Right atrium auricular region (tissue), 2 donors: ENCODE data around the gene ADAMTS2. TPM values are rescaled to one million over a fixed set of nuclear protein-coding genes. Genes with fewer than 3 reads are reported as not detected.

Experiments used
- DNase-seq: peaks from one replicate; pipeline ENCODE4 v3.0.0-alpha.2; 2019; ENCODE audit warnings: low spot score
- H3K27ac ChIP-seq, 2 donors: fragments of 200-600 bp; sonication (generic); 1 replicate in 1 of 2; 2 replicates in 1 of 2; pipeline ENCODE4 v1.5.1; 2016 to 2019
- H3K27me3 ChIP-seq, 2 donors: fragments of 200-600 bp; sonication (generic); one replicate each; pipeline versions ENCODE4 v1.5.1 to v1.6.0; 2017 to 2019
- H3K36me3 ChIP-seq: fragments of 200-600 bp; sonication (generic); one replicate; pipeline ENCODE4 v1.5.1; 2016
- H3K4me1 ChIP-seq, 2 donors: fragments of 200-600 bp; sonication (generic); one replicate each; pipeline versions ENCODE4 v1.5.1 to v1.6.0; 2017 to 2019
- H3K4me3 ChIP-seq, 2 donors: fragments of 200-600 bp; sonication (generic); 1 replicate in 1 of 2; 2 replicates in 1 of 2; pipeline ENCODE4 v1.5.1; 2017 to 2019; ENCODE audit warnings: mild to moderate bottlenecking in 1 of 2, moderate library complexity in 1 of 2
- H3K9me3 ChIP-seq, 2 donors: fragments of 200-600 bp; sonication (generic); one replicate each; pipeline ENCODE4 v1.5.1; 2019
- total RNA-seq, 2 donors: library from RNA; depleted of rRNA; stranded (reverse); fragments of >200 nt; gene quantifications; one replicate each; pipeline ENCODE4 v1.1.0, GENCODE V29; 2016
- TF ChIP-seq, protein P1 (sequence below), 2 donors: fragments of 200-600 bp; sonication (generic); IDR thresholded peaks; one replicate each; pipeline ENCODE4 v1.5.1; 2019; ENCODE audit warnings: antibody characterized with exemption in 2 of 2

The ADAMTS2 gene
- total RNA-seq, 2 donors from 2014 or later: 13.6 to 13.7 TPM

- Histone ChIP-seq H3K27me3 (no peaks in the 10 kb centered on the region), H3K4me3 (no peak overlapping the region), H3K27ac (no peak overlapping the region), H3K36me3 (no peaks in the 10 kb centered on the region), H3K4me1 (peaks cover 0 to 5% of the 10 kb centered on the region in 2 donors), H3K9me3 (peaks cover 0 to 6% of the 10 kb centered on the region in 2 donors)
- TF ChIP-seq, protein P1, sequence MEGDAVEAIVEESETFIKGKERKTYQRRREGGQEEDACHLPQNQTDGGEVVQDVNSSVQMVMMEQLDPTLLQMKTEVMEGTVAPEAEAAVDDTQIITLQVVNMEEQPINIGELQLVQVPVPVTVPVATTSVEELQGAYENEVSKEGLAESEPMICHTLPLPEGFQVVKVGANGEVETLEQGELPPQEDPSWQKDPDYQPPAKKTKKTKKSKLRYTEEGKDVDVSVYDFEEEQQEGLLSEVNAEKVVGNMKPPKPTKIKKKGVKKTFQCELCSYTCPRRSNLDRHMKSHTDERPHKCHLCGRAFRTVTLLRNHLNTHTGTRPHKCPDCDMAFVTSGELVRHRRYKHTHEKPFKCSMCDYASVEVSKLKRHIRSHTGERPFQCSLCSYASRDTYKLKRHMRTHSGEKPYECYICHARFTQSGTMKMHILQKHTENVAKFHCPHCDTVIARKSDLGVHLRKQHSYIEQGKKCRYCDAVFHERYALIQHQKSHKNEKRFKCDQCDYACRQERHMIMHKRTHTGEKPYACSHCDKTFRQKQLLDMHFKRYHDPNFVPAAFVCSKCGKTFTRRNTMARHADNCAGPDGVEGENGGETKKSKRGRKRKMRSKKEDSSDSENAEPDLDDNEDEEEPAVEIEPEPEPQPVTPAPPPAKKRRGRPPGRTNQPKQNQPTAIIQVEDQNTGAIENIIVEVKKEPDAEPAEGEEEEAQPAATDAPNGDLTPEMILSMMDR (IDR thresholded peaks at IDR 0.05): no peak
- DNase-seq: no peak
These were observed 15.9 kb upstream of the ADAMTS2 start for GRCh38 chr5:179361037-179361603.

- TF ChIP-seq, protein P1 (IDR thresholded peaks at IDR 0.05): no peak
- no peaks in the 10 kb centered on the region for H3K36me3 ChIP-seq
- peaks cover 0 to 6% of the 10 kb centered on the region in 2 donors for H3K9me3 ChIP-seq
- no peak for DNase-seq
- H3K4me1 ChIP-seq: peaks cover 0 to 7% of the 10 kb centered on the region in 2 donors
- H3K27ac ChIP-seq: no peak overlapping the region
- H3K27me3 ChIP-seq: no peaks in the 10 kb centered on the region
- H3K4me3 ChIP-seq: no peak overlapping the region
These were observed 11.8 kb upstream of the ADAMTS2 start for GRCh38 chr5:179357031-179357430.

DNA sequence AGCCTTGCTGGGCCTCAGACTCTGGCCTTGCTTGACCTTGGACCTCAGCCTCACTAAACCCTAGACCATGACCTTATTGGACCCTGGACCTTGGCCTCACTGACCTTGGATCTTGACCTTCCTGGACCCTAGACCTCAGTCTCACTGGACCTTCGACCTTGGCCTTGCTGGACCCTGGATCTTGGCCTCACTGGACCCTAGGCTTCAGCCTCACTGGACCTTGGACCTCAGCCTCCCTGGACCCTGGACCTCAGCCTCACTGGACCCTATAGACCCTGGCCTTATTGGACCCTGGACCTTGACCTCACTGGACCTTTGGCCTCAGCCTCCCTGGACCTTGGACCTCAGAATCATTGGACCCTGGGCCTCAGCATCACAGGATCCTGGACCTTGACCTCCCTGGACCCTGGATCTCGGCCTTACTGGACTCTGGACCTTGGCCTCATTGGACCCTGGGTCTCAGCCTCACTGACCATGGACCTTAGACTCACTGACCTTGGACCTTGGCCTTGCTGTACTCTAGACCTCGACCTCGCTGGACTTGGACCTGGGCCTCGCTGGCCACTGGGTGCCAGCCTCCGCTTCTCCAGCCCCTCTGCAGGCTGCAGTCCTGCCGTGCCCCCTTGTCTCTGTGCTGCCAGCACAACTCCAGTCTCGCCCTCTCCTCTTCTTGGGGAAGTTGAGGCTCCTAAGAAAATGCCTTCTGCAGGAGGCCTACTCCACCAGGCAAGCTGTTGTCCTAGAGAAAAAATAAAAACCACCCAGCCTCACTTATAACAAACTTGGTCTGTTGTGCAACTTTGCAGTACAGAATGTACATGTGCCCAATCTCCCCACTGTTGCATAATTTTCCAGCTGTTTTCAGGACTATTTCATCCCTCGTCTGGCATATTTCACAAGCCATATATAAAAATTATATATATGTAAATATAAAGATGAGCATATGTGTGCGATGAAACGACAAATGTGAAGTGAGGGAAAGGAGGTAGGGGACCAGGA is 11.0 kb upstream of the ADAMTS2 start:
- Histone ChIP-seq H3K4me3 (no peak overlapping the region), H3K9me3 (peaks cover 0 to 6% of the 10 kb centered on the region in 2 donors), H3K27me3 (no peaks in the 10 kb centered on the region), H3K27ac (peak overlapping the region; percentile 57 to 68), H3K4me1 (peaks cover 0 to 7% of the 10 kb centered on the region in 2 donors), H3K36me3 (no peaks in the 10 kb centered on the region)
- TF ChIP-seq, protein P1 (IDR thresholded peaks at IDR 0.05): no peak
- no peak for DNase-seq

- H3K36me3 ChIP-seq: no peaks in the 10 kb centered on the region
- peaks cover 0 to 7% of the 10 kb centered on the region in 2 donors for H3K4me1 ChIP-seq
- no peak overlapping the region for H3K4me3 ChIP-seq
- TF ChIP-seq, protein P1 (IDR thresholded peaks at IDR 0.05): no peak
- H3K27ac ChIP-seq: no peak overlapping the region
- peaks cover 0 to 6% of the 10 kb centered on the region in 2 donors for H3K9me3 ChIP-seq
- no peak for DNase-seq
- H3K27me3 ChIP-seq: no peaks in the 10 kb centered on the region
These were observed 9.1 kb upstream of the ADAMTS2 start for GRCh38 chr5:179354305-179354882.

DNA sequence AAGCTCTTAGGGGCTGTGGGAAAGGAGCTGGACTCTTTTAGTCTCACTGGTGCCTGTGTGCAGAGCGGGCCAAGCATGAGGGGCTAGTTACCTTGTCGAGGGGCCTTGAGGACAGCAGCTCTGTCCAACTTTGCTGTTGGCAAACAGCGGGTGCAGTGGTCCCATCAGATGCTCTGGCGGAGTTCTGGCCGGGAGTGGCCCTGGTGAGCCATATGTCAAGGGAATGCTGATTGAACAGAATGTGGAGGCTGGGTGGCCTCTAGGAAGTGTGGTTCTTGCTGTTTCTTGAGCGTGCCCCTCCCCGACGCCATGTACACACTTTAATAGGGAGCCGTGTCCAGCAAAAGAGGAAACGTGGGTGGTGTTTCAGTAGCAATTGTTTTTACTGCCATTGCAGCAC is 3.6 kb upstream of the ADAMTS2 start:
- Histone ChIP-seq H3K4me3 (no peak overlapping the region), H3K9me3 (no peaks in the 10 kb centered on the region), H3K4me1 (peaks cover 0 to 10% of the 10 kb centered on the region in 2 donors), H3K27ac (no peak overlapping the region), H3K27me3 (peaks cover 0 to 6% of the 10 kb centered on the region in 2 donors), H3K36me3 (no peaks in the 10 kb centered on the region)
- DNase-seq: no peak
- TF ChIP-seq, protein P1 (IDR thresholded peaks at IDR 0.05): no peak
